AG04450 (cell line): ENCODE measurements around the gene CYP11A1. TPM values are rescaled to one million over a fixed set of nuclear protein-coding genes. Genes with fewer than 3 reads are reported as not detected.

Source experiments
- CTCF ChIA-PET: fragments of 300-600, 350-600 bp; formaldehyde crosslinking; extraction: SDS; loops from one replicate; lab custom pipeline; 2022; ENCODE audit warnings: antibody characterized with exemption, inconsistent platforms; lab: Charles Lee
- POLR2A ChIA-PET: fragments of 350-600 bp; formaldehyde crosslinking; extraction: SDS; loops from one replicate; lab custom pipeline; 2021; ENCODE audit warnings: antibody characterized with exemption, inconsistent platforms; lab: Yijun Ruan, JAX
- DNase-seq: peaks from one replicate; pipeline ENCODE4 v3.0.0-alpha.2; 2011; ENCODE audit warnings: low read depth, low spot score
- H3K27ac ChIP-seq: one replicate; pipeline ENCODE4 v1.5.1; 2012; ENCODE audit warnings: low read depth, low read length, control low read depth
- H3K27me3 ChIP-seq: one replicate; pipeline ENCODE4 v1.6.0; 2012; ENCODE audit warnings: low read length; ENCODE audit not compliant: control insufficient read depth, insufficient read depth
- H3K4me3 ChIP-seq: 2 replicates; pipeline ENCODE4 v1.5.1; 2011; ENCODE audit warnings: mild to moderate bottlenecking, low read depth, low read length, control low read depth
- H3K9me3 ChIP-seq: 2 replicates; pipeline ENCODE4 v1.5.1; 2012; ENCODE audit warnings: low read length; ENCODE audit not compliant: control insufficient read depth, insufficient read depth
- polyA plus RNA-seq: library from polyadenylated mRNA; depleted of rRNA; stranded (reverse); fragments of >200 nt; gene quantifications from 2 replicates; pipeline ENCODE4 v1.2.3, GENCODE V29; 2011
- TF ChIP-seq, protein P1 (sequence below): IDR thresholded peaks from 2 replicates; pipeline ENCODE4 v1.5.1; 2011; ENCODE audit warnings: low read depth, low read length, control low read depth, inconsistent platforms

Gene CYP11A1
- polyA plus RNA-seq, 1 experiment, result 0.14 TPM

DNA sequence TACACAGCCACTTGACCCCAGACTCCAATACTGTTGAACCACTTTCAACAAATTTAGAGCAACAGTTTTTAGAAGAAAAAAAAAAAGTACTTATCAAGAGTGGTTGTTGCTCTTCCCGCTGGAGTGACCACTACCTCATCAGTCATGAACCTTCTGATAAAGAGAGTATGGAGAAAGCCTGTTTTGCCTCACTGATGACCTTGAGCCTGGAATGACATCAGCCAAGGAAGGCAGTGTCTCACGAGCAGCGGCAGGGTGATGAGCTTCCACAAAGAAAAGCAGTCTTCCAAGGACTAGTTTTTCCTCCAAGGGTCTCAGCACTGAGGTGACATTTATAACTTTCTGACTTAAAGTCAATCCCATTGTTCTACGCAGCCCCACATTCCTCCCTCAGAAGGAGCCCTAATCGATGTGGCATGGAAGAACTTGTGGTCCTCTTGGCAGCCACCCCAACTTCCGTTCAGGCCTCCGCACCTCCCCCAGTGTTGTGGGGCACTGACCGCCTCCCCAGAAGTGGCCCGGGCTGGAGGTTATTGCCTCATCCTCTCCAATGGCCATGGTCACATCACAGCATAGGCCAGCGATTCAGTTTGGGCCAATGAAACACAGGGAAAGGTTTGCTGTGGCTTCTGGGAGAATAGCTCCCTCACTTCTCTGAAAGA is 1.8 kb upstream of the CYP11A1 start:
- TF ChIP-seq, protein P1, sequence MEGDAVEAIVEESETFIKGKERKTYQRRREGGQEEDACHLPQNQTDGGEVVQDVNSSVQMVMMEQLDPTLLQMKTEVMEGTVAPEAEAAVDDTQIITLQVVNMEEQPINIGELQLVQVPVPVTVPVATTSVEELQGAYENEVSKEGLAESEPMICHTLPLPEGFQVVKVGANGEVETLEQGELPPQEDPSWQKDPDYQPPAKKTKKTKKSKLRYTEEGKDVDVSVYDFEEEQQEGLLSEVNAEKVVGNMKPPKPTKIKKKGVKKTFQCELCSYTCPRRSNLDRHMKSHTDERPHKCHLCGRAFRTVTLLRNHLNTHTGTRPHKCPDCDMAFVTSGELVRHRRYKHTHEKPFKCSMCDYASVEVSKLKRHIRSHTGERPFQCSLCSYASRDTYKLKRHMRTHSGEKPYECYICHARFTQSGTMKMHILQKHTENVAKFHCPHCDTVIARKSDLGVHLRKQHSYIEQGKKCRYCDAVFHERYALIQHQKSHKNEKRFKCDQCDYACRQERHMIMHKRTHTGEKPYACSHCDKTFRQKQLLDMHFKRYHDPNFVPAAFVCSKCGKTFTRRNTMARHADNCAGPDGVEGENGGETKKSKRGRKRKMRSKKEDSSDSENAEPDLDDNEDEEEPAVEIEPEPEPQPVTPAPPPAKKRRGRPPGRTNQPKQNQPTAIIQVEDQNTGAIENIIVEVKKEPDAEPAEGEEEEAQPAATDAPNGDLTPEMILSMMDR, result no peak
- H3K27ac ChIP-seq, result no peak overlapping the region
- H3K9me3 ChIP-seq, result no peaks in the 10 kb centered on the region; the same call in 1 of the 2 replicates
- no peak for DNase-seq
- no peak overlapping the region for H3K4me3 ChIP-seq
- POLR2A ChIA-PET, result no interaction called here
- peaks cover 39% of the 10 kb centered on the region for H3K27me3 ChIP-seq
- CTCF ChIA-PET, result interaction anchor here (0.6 to 1.1 kb wide), 3 partner anchors 13 to 263 kb away, joined by 3 to 7 read pairs (median 4); no protein-coding TSS in a partner anchor

DNA sequence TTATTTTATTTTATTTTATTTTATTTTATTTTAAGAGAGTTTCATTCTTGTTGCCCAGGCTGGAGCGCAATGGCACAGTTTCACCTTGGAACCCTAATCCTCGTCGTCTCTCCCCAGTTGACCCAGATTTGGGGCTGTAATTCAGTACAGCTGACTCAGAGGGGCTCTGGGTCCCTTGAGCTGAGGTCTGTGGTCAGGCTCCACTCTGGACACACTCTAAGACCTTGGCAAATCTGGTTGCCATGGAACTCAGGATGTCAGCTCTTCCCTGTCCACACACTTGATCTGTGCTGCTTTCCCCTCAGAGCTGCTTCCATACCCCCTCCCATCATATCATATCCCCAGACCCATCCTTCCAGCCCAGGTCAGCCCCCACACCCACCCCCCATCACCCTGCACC is 675 bp upstream of the CYP11A1 start:
- H3K27me3 ChIP-seq, result peaks cover 40% of the 10 kb centered on the region
- no peak overlapping the region for H3K4me3 ChIP-seq
- no peak overlapping the region for H3K27ac ChIP-seq
- POLR2A ChIA-PET, result no interaction called here
- TF ChIP-seq, protein P1, result no peak
- CTCF ChIA-PET, result interaction anchor here (0.9 to 1.1 kb wide), 2 partner anchors 14 to 264 kb away, joined by 3 to 4 read pairs; no protein-coding TSS in a partner anchor
- no peak for DNase-seq
- H3K9me3 ChIP-seq, result no peaks in the 10 kb centered on the region

DNA sequence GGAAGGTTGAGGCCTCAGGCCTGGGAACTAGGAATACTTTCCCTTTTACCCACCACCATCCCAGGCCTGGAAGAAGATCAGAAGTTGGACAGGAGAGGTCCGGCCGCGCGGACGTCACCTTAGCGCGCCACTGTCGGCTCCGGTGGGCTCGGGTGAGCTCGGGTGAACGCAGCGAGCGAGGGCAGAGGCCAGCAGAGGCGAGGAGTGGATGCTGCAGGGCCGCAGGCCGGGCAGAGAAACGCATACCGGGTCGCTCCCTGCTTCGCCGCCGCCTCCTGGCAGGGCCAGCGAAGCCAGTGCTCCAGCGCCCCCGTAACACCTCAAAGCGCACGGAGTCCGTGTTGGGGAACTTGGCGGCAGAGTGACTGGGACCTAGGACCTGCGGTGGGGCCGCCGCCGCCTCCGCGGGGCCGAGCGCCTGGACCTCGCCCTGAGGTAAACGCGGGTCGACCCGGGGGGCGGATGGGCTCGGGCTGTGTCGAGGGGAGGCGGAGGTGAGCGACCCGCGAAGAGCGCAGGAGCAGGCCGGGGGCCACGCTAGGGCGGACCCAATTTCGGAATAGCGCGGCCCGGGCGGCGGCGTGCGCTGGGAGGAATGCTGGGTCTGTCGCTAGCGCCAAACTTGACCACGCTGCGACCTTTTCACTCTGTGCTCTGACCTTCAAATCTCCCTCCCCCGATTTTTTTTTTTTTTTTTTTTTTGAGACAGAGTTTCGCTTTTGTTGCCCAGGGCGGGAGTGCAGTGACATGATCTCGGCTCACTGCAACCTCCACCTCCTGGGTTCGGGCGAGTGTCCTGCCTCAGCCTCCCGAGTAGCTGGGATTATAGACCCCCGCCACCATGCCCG is 1.6 kb downstream of the CYP11A1 start:
- Histone ChIP-seq H3K9me3 (no peaks in the 10 kb centered on the region), H3K27ac (no peak overlapping the region), H3K27me3 (peaks cover 27% of the 10 kb centered on the region), H3K4me3 (peak overlapping the region; percentile 57)
- no peak for DNase-seq
- ChIA-PET POLR2A (interaction anchor here (0.6 to 1.2 kb wide), 3 partner anchors 80 to 175 kb away, joined by 5 to 8 read pairs (median 6); no protein-coding TSS in a partner anchor), CTCF (interaction anchor here (1.1 kb wide), 1 partner anchor 16 kb away, joined by 4 read pairs; no protein-coding TSS in a partner anchor)
- TF ChIP-seq, protein P1, result no peak

GRCh38 chr15:74364936-74365597 is 2.4 kb downstream of the CYP11A1 start:
- ChIA-PET POLR2A (interaction anchor here (0.6 to 1.2 kb wide), 3 partner anchors 81 to 176 kb away, joined by 5 to 8 read pairs (median 6); no protein-coding TSS in a partner anchor), CTCF (interaction anchor here (0.5 to 0.6 kb wide), 2 partner anchors 55 to 237 kb away, joined by 3 to 5 read pairs; no protein-coding TSS in a partner anchor)
- Histone ChIP-seq H3K27ac (no peak overlapping the region), H3K27me3 (peaks cover 20% of the 10 kb centered on the region), H3K9me3 (no peaks in the 10 kb centered on the region), H3K4me3 (peak overlapping the region; percentile 57)
- TF ChIP-seq, protein P1, result no peak
- no peak for DNase-seq
